PC-3 (cell line): ENCODE measurements around the gene VPS25. TPM values are rescaled to one million over a fixed set of nuclear protein-coding genes. Genes with fewer than 3 reads are reported as not detected.

ENCODE experiments used
- ATAC-seq: fragments of 200-7000 bp; cut with Tn5 transposase; 2 replicates; pipeline ENCODE4 v1.9.1; 2020; ENCODE audit warnings: mild to moderate bottlenecking, moderate library complexity
- BruUV-seq: library from RNA; stranded (reverse); fragments of 400-500 nt; replicated peaks from 2 replicates; lab custom pipeline; 2021; lab: Mats Ljungman, UMichigan
- CTCF ChIA-PET: fragments of 300-600 bp; sonication (Branson Sonifier 250); formaldehyde crosslinking; loops from one replicate; lab custom pipeline; 2022; ENCODE audit warnings: antibody characterized with exemption; lab: Charles Lee
- POLR2A ChIA-PET: fragments of 300-600 bp; sonication (Branson Sonifier 250); formaldehyde crosslinking; loops from one replicate; lab custom pipeline; 2022; ENCODE audit warnings: antibody characterized with exemption; ENCODE audit not compliant: unreplicated experiment; lab: Charles Lee
- DNase-seq: peaks from one replicate; pipeline ENCODE4 v3.0.0-alpha.2; 2015
- H2AFZ ChIP-seq: fragments of 300-600 bp; sonication (generic); 2 replicates; pipeline ENCODE4 v1.6.0; 2016; ENCODE audit warnings: antibody characterized with exemption, low read length
- H3F3A ChIP-seq: fragments of 300-600 bp; sonication (generic); one replicate; pipeline ENCODE4 v1.6.0; 2017; ENCODE audit warnings: antibody characterized with exemption, low read length, control low read depth, mild to moderate bottlenecking; ENCODE audit not compliant: unreplicated experiment
- H3K27ac ChIP-seq: fragments of 300-600 bp; sonication (generic); 2 replicates; pipeline ENCODE4 v1.5.1; 2016; ENCODE audit warnings: mild to moderate bottlenecking, low read length
- H3K27me3 ChIP-seq: fragments of 300-600 bp; sonication (generic); 2 replicates; pipeline ENCODE4 v1.6.1; 2016; ENCODE audit warnings: low read length, mixed read lengths
- H3K36me3 ChIP-seq: fragments of 300-600 bp; sonication (generic); 2 replicates; pipeline ENCODE4 v1.6.1; 2016; ENCODE audit warnings: low read depth, mixed run types, low read length, mixed read lengths
- H3K4me1 ChIP-seq: fragments of 300-600 bp; sonication (generic); 2 replicates; pipeline ENCODE4 v1.5.1; 2016; ENCODE audit warnings: low read length; ENCODE audit not compliant: insufficient read depth
- H3K4me2 ChIP-seq: fragments of 300-600 bp; sonication (generic); 2 replicates; pipeline ENCODE4 v1.6.0; 2016; ENCODE audit warnings: low read length
- H3K4me3 ChIP-seq: fragments of 300-600 bp; sonication (generic); 2 replicates; pipeline ENCODE4 v1.5.1; 2016; ENCODE audit warnings: mild to moderate bottlenecking, low read length, mixed read lengths
- H3K79me2 ChIP-seq: fragments of 300-600 bp; sonication (generic); 2 replicates; pipeline ENCODE4 v1.6.1; 2017; ENCODE audit warnings: low read length, mixed read lengths
- H3K9ac ChIP-seq: fragments of 300-600 bp; sonication (generic); 2 replicates; pipeline ENCODE4 v1.6.0; 2016; ENCODE audit warnings: mild to moderate bottlenecking, low read length
- H3K9me2 ChIP-seq: fragments of 300-600 bp; sonication (generic); replicated peaks from 2 replicates; pipeline ENCODE4 v1.6.1; 2016; ENCODE audit warnings: mixed run types, low read length, mixed read lengths
- H3K9me3 ChIP-seq: fragments of 300-600 bp; sonication (generic); 2 replicates; pipeline ENCODE4 v1.6.1; 2016; ENCODE audit warnings: low read length, mixed read lengths
- H4K20me1 ChIP-seq: fragments of 300-600 bp; sonication (generic); 2 replicates; pipeline ENCODE4 v1.6.1; 2016; ENCODE audit warnings: low read length, mixed read lengths
- EZH2 ChIP-seq: fragments of 300-600 bp; sonication (generic); IDR thresholded peaks from one replicate; pipeline ENCODE4 v1.6.1; 2017; ENCODE audit warnings: antibody characterized with exemption, mild to moderate bottlenecking, low read length; ENCODE audit not compliant: unreplicated experiment
- EZH2phosphoT487 ChIP-seq: fragments of 300-600 bp; sonication (generic); IDR thresholded peaks from 2 replicates; pipeline ENCODE4 v1.6.1; 2018; ENCODE audit warnings: mild to moderate bottlenecking, antibody characterized with exemption, low read length, borderline replicate concordance
- intact Hi-C: fragments of 100-400 bp; cut with micrococcal nuclease; formaldehyde crosslinking; loops from 2 replicates; pipeline ENCODE4 v1.9.0; 2023
- total RNA-seq: library from RNA; depleted of rRNA; stranded (reverse); fragments of >200 nt; gene quantifications from 2 replicates; pipeline ENCODE4 v1.2.3, GENCODE V29; 2014
- TF ChIP-seq, protein P1 (sequence below): fragments of 300-600 bp; sonication (generic); conservative IDR thresholded peaks from 2 replicates; pipeline ENCODE4 v1.5.1; 2017; ENCODE audit warnings: antibody characterized with exemption, low read depth, mild to moderate bottlenecking, low read length

Gene VPS25
- total RNA-seq, 1 experiment from 2014 or later, result 62.0 TPM

DNA sequence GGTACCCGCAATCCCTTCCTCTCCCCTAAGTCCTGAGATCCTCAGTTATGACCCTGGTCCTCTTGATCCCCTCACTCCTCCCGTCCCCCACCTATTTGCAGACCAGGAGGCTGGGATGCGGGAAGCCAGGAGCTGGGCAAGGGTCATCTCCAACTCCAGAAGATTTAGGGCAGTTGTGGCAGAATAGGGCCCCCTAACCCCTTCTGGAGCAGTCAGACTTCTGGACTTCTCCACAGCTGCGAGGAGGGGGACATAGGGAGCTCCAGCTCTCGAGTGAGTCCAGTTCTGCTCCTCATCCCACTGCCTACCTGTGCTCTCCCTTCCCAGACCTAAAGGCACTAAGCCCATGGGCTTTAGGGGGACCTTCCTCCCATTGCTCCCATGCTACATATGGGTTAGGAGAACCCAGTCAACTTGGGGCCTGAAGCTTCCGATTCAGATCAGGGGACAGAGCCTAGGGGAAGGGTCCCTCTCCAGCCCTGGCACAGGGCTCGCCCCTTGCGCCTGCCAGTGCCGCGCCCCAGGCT is 8.5 kb downstream of the VPS25 start:
- Histone ChIP-seq H3K27ac (peak overlapping the region; percentile 89), H3K4me2 (peak overlapping the region; percentile 93), H3F3A (no peaks in the 10 kb centered on the region), H3K9me3 (no peaks in the 10 kb centered on the region), H3K27me3 (no peaks in the 10 kb centered on the region), H4K20me1 (no peaks in the 10 kb centered on the region), H3K79me2 (peaks cover 54% of the 10 kb centered on the region), H2AFZ (no peak overlapping the region), H3K4me1 (peaks cover 32% of the 10 kb centered on the region), H3K36me3 (peaks cover 16% of the 10 kb centered on the region), H3K9ac (peak overlapping the region; percentile 90), H3K4me3 (peak overlapping the region; percentile 99), H3K9me2 (no peaks in the 10 kb centered on the region)
- ChIA-PET POLR2A (interaction anchor here (0.7 kb wide), 1 partner anchor 9 kb away, joined by 8 read pairs; the partner anchor contains the start of gene VPS25), CTCF (no interaction called here)
- ATAC-seq (no peak), DNase-seq (peak; percentile 3)
- BruUV-seq, result TSS peak; percentile 28
- intact Hi-C loops, result loop anchor here (5.0 kb wide), 1 partner anchor 41 kb away; the partner anchor contains the start of gene BECN1
- TF ChIP-seq EZH2 (no peak), EZH2phosphoT487 (no peak)
- TF ChIP-seq, protein P1, sequence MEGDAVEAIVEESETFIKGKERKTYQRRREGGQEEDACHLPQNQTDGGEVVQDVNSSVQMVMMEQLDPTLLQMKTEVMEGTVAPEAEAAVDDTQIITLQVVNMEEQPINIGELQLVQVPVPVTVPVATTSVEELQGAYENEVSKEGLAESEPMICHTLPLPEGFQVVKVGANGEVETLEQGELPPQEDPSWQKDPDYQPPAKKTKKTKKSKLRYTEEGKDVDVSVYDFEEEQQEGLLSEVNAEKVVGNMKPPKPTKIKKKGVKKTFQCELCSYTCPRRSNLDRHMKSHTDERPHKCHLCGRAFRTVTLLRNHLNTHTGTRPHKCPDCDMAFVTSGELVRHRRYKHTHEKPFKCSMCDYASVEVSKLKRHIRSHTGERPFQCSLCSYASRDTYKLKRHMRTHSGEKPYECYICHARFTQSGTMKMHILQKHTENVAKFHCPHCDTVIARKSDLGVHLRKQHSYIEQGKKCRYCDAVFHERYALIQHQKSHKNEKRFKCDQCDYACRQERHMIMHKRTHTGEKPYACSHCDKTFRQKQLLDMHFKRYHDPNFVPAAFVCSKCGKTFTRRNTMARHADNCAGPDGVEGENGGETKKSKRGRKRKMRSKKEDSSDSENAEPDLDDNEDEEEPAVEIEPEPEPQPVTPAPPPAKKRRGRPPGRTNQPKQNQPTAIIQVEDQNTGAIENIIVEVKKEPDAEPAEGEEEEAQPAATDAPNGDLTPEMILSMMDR, result no peak

- no peaks in the 10 kb centered on the region for H3F3A ChIP-seq
- intact Hi-C loops, result loop anchor here (5.0 kb wide), 1 partner anchor 40 kb away; the partner anchor contains the start of gene BECN1
- peak overlapping the region; percentile 90 for H3K9ac ChIP-seq
- H3K4me3 ChIP-seq, result peak overlapping the region; percentile 99
- H3K27me3 ChIP-seq, result no peaks in the 10 kb centered on the region
- peaks cover 32% of the 10 kb centered on the region for H3K4me1 ChIP-seq
- ATAC-seq (peak; percentile 2), DNase-seq (peak; percentile 35)
- no peak overlapping the region for H2AFZ ChIP-seq
- H3K9me3 ChIP-seq, result no peaks in the 10 kb centered on the region
- no peaks in the 10 kb centered on the region for H3K9me2 ChIP-seq
- POLR2A ChIA-PET, result interaction anchor here (0.7 kb wide), 1 partner anchor 9 kb away, joined by 8 read pairs; the partner anchor contains the start of gene VPS25
- peaks cover 54% of the 10 kb centered on the region for H3K79me2 ChIP-seq
- peaks cover 23% of the 10 kb centered on the region for H3K36me3 ChIP-seq
- TF ChIP-seq, protein P1, result no peak
- no peak for TF ChIP-seq EZH2phosphoT487
- TF ChIP-seq EZH2, result no peak
- peak overlapping the region; percentile 89 for H3K27ac ChIP-seq
- CTCF ChIA-PET, result interaction anchor here (0.6 to 1.1 kb wide), 2 partner anchors 41 to 204 kb away, joined by 3 read pairs; no protein-coding TSS in a partner anchor
- BruUV-seq, result no TSS peak
- H4K20me1 ChIP-seq, result no peaks in the 10 kb centered on the region
- peak overlapping the region; percentile 93 for H3K4me2 ChIP-seq
Measured at GRCh38 chr17:42782166-42783061, 9.2 kb downstream of the VPS25 start.
